ENCODE measurements around the gene GNLY.

DNA sequence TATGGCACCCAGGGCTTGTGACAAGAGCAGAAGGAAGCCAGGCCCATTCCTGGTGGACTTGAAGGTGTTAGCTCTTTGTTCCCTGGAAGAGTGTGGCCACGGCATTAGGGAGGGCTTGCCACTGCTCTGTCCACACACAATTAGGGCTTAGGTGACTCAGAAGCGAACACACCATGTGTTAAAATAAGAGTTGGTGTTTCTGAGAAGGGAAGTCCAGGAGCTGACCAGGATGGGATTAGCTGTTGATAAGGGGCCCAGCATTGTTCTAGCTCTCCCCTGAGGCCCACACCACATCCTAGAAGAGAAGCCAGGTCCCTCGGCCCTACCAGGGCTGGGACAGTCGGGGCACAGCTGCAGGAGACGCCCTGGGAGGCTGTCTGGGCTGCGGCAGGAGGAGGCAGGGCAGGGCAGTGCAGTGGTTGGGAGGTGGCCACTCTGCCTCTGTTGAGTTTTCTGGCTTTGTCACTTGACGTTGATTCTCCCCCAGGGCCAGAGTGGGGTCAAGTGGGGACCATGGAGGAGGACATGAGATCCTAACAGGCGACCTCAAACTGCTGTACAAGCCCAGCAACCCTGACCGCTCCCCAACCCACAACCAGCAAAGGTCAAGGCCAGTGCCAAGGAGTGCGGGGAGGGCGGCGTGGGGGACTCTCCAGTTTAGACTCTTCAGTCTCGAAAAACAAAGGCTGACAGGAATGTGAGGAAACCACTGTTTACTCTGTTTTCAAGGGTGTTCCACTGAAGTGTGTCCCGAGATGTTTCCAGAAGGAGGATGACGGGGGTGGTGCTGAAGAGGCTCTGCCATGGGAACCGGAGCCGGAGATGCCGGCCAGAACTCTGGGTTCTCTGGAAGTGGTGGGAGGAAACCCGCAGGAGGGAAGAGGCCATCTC is 16.8 kb downstream of the GNLY start:
- TF ChIP-seq ELF1 (IDR thresholded peaks at IDR 0.05) (no peak), EP300 (IDR thresholded peaks at IDR 0.05; ENCODE audit: borderline replicate concordance in 1 of 2, low read depth in 1 of 2, low read length in 1 of 2) (no peak), CHD2 (IDR thresholded peaks at IDR 0.05; ENCODE audit: low read length, partially characterized antibody) (no peak), EZH2phosphoT487 (IDR thresholded peaks at IDR 0.05; ENCODE audit: borderline replicate concordance, low read depth) (no peak), TAF1 (IDR thresholded peaks at IDR 0.05; ENCODE audit: borderline replicate concordance, low read depth, low read length) (no peak), GATA2 (CRISPR knock-in tag; IDR thresholded peaks at IDR 0.05) (no peak), FOXJ3 (CRISPR knock-in tag; IDR thresholded peaks at IDR 0.05) (no peak), MEF2A (IDR thresholded peaks at IDR 0.05; ENCODE audit: borderline replicate concordance, low read depth) (no peak), POLR2AphosphoS5 (IDR thresholded peaks at IDR 0.05; ENCODE audit: low read depth, low read length) (no peak), TCF12 (IDR thresholded peaks at IDR 0.05) (no peak)
- TF ChIP-seq, protein P1, sequence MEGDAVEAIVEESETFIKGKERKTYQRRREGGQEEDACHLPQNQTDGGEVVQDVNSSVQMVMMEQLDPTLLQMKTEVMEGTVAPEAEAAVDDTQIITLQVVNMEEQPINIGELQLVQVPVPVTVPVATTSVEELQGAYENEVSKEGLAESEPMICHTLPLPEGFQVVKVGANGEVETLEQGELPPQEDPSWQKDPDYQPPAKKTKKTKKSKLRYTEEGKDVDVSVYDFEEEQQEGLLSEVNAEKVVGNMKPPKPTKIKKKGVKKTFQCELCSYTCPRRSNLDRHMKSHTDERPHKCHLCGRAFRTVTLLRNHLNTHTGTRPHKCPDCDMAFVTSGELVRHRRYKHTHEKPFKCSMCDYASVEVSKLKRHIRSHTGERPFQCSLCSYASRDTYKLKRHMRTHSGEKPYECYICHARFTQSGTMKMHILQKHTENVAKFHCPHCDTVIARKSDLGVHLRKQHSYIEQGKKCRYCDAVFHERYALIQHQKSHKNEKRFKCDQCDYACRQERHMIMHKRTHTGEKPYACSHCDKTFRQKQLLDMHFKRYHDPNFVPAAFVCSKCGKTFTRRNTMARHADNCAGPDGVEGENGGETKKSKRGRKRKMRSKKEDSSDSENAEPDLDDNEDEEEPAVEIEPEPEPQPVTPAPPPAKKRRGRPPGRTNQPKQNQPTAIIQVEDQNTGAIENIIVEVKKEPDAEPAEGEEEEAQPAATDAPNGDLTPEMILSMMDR (IDR thresholded peaks at IDR 0.05) = no peak
- TF ChIP-seq, protein P2, sequence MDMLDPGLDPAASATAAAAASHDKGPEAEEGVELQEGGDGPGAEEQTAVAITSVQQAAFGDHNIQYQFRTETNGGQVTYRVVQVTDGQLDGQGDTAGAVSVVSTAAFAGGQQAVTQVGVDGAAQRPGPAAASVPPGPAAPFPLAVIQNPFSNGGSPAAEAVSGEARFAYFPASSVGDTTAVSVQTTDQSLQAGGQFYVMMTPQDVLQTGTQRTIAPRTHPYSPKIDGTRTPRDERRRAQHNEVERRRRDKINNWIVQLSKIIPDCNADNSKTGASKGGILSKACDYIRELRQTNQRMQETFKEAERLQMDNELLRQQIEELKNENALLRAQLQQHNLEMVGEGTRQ (IDR thresholded peaks at IDR 0.05; ENCODE audit: borderline replicate concordance, low read depth, low read length) = no peak
